Endodermal cell (in vitro differentiated cells): ENCODE measurements around the gene LBHD1. TPM values are rescaled to one million over a fixed set of nuclear protein-coding genes. Genes with fewer than 3 reads are reported as not detected.
A peak's percentile ranks its signal among the peaks of the same experiment; 100 is the strongest.

Source experiments
- DNase-seq: peaks from one replicate; pipeline ENCODE4 v3.0.0-alpha.2; 2017
- H3K27ac ChIP-seq: 2 replicates; pipeline ENCODE4 v1.5.1; 2013; ENCODE audit warnings: mild to moderate bottlenecking, low read depth, low read length, moderate library complexity
- H3K27me3 ChIP-seq: 2 replicates; pipeline ENCODE4 v1.6.1; 2013; ENCODE audit warnings: mild to moderate bottlenecking, low read length, moderate library complexity; ENCODE audit not compliant: insufficient read depth, control insufficient read depth, poor library complexity, severe bottlenecking
- H3K36me3 ChIP-seq: 2 replicates; pipeline ENCODE4 v1.7.0; 2013; ENCODE audit warnings: mild to moderate bottlenecking, low read length, moderate library complexity; ENCODE audit not compliant: control insufficient read depth, insufficient read depth
- H3K4me1 ChIP-seq: one replicate; pipeline ENCODE4 v1.7.0; 2013; ENCODE audit warnings: low read length; ENCODE audit not compliant: control insufficient read depth, insufficient read depth
- H3K4me3 ChIP-seq: 2 replicates; pipeline ENCODE4 v1.5.1; 2013; ENCODE audit warnings: mild to moderate bottlenecking, low read length, moderate library complexity
- H3K9ac ChIP-seq: 2 replicates; pipeline ENCODE4 v1.6.1; 2013; ENCODE audit warnings: mild to moderate bottlenecking, low read length, moderate library complexity; ENCODE audit not compliant: poor library complexity, severe bottlenecking; ENCODE audit errors: extremely low read depth
- H3K9me3 ChIP-seq: 2 replicates; pipeline ENCODE4 v1.6.1; 2013; ENCODE audit warnings: mild to moderate bottlenecking, low read length, moderate library complexity; ENCODE audit not compliant: control insufficient read depth
- H3K27ac Mint-ChIP-seq: 2 replicates; pipeline ENCODE4 v1.8.0; 2020; ENCODE audit warnings: mixed read lengths
- H3K27me3 Mint-ChIP-seq: 2 replicates; pipeline ENCODE4 v1.8.0; 2021; ENCODE audit warnings: mild to moderate bottlenecking, mixed read lengths; ENCODE audit not compliant: insufficient read depth
- H3K36me3 Mint-ChIP-seq: 2 replicates; pipeline ENCODE4 v1.8.0; 2020; ENCODE audit warnings: low read depth, mixed read lengths
- H3K4me1 Mint-ChIP-seq: 2 replicates; pipeline ENCODE4 v1.8.0; 2020; ENCODE audit warnings: mixed read lengths
- H3K4me3 Mint-ChIP-seq: 2 replicates; pipeline ENCODE4 v1.8.0; 2020; ENCODE audit warnings: mild to moderate bottlenecking, moderate library complexity, mixed read lengths
- H3K9me3 Mint-ChIP-seq: 2 replicates; pipeline ENCODE4 v1.8.0; 2020; ENCODE audit warnings: mild to moderate bottlenecking, mixed read lengths
- CTCF ChIP-seq: fragments of 200-600 bp; sonication (generic); conservative IDR thresholded peaks from 2 replicates; pipeline ENCODE4 v1.5.0; 2021; ENCODE audit warnings: antibody characterized with exemption, mild to moderate bottlenecking
- WGBS, 2 experiments: methylation state at CpG; one replicate each; pipeline versions ENCODE4 v1.1.5 to v1.1.7; 2013; ENCODE audit warnings: missing lambda C conversion rate in 2 of 2, mixed read lengths in 1 of 2; ENCODE audit not compliant: insufficient coverage in 1 of 2, insufficient read length in 1 of 2; 5-methylcytosine and 5-hydroxymethylcytosine counted together
- total RNA-seq, 2 donors: library from RNA; stranded (reverse); fragmentation: NEBNext Ultra II Directional in 1 of 2; extraction: Animal tissue kit (Norgen Biotek cat#: 25700) in 1 of 2; gene quantifications; 2 replicates in 1 of 2; 3 replicates in 1 of 2; pipeline ENCODE4 v1.2.1, GENCODE V29; 2021

Gene LBHD1
- total RNA-seq, 2 donors from 2014 or later = 7.5 to 14.1 TPM

- peak overlapping the region; percentile 84 for H3K9ac ChIP-seq
- Mint-ChIP-seq H3K27ac (peak overlapping the region; percentile 97), H3K27me3 (no peaks in the 10 kb centered on the region), H3K36me3 (peaks cover 40% of the 10 kb centered on the region), H3K4me1 (peaks cover 51% of the 10 kb centered on the region), H3K9me3 (no peaks in the 10 kb centered on the region), H3K4me3 (peak overlapping the region; percentile 73)
- H3K4me1 ChIP-seq = peaks cover 27% of the 10 kb centered on the region
- H3K27me3 ChIP-seq = no peaks in the 10 kb centered on the region
- DNase-seq = peak; percentile 98
- H3K4me3 ChIP-seq = peak overlapping the region; percentile 88
- H3K9me3 ChIP-seq = no peaks in the 10 kb centered on the region
- 10 to 11% methylated on average over 28 to 47 of the region's 47 CpGs for WGBS, 2 experiments
- H3K27ac ChIP-seq = peak overlapping the region; percentile 96
- no peak for TF ChIP-seq CTCF
- H3K36me3 ChIP-seq = peaks cover 62% of the 10 kb centered on the region
Observed at GRCh38 chr11:62709247-62710000, 37.4 kb upstream of the LBHD1 start.

- Mint-ChIP-seq H3K27ac (peak overlapping the region; percentile 97), H3K36me3 (peaks cover 35% of the 10 kb centered on the region), H3K9me3 (no peaks in the 10 kb centered on the region), H3K4me1 (peaks cover 46% of the 10 kb centered on the region), H3K4me3 (peak overlapping the region; percentile 73), H3K27me3 (no peaks in the 10 kb centered on the region)
- DNase-seq = peak; percentile 83
- Histone ChIP-seq H3K9ac (peak overlapping the region; percentile 84), H3K27ac (peak overlapping the region; percentile 83), H3K9me3 (no peaks in the 10 kb centered on the region), H3K4me1 (peaks cover 27% of the 10 kb centered on the region), H3K36me3 (peaks cover 57% of the 10 kb centered on the region), H3K4me3 (peak overlapping the region; percentile 88), H3K27me3 (no peaks in the 10 kb centered on the region)
- 31 to 60% methylated on average over 3 to 7 of the region's 7 CpGs for WGBS, 2 experiments
- no peak for TF ChIP-seq CTCF
Observed at GRCh38 chr11:62708793-62709192, 36.7 kb upstream of the LBHD1 start.

- Mint-ChIP-seq H3K4me3 (peak overlapping the region; percentile 73), H3K36me3 (peaks cover 31% of the 10 kb centered on the region), H3K9me3 (no peaks in the 10 kb centered on the region), H3K27ac (peak overlapping the region; percentile 97), H3K27me3 (no peaks in the 10 kb centered on the region), H3K4me1 (peaks cover 42% of the 10 kb centered on the region)
- peaks cover 57% of the 10 kb centered on the region for H3K36me3 ChIP-seq
- no peak overlapping the region for H3K27ac ChIP-seq
- peak overlapping the region; percentile 88 for H3K4me3 ChIP-seq
- H3K9ac ChIP-seq = peak overlapping the region; percentile 84
- no peak for TF ChIP-seq CTCF
- H3K9me3 ChIP-seq = no peaks in the 10 kb centered on the region
- DNase-seq = no peak
- peaks cover 27% of the 10 kb centered on the region for H3K4me1 ChIP-seq
- H3K27me3 ChIP-seq = no peaks in the 10 kb centered on the region
- WGBS, 2 experiments = 81 to 85% methylated on average over 5 of the region's 5 CpGs
Observed at GRCh38 chr11:62708392-62708791, 36.3 kb upstream of the LBHD1 start.
